ENCODE results near the gene HHIPL2.

Gene HHIPL2
- total RNA-seq, result 0.39 to 1.2 (median 0.54) reads per million in 3 experiments

- DNase-seq, result no peak
Measured at GRCh38 chr1:222547944-222548671, at the start of gene HHIPL2. HHIPL2 (minus strand) TSS chr1:222548104; CDS start chr1:222548044, 60 bp downstream.

- no peak for DNase-seq
Measured at GRCh38 chr1:222596696-222597095, 48.8 kb upstream of the HHIPL2 start.

- DNase-seq, result no peak
Measured at GRCh38 chr1:222594789-222595188, 46.9 kb upstream of the HHIPL2 start.

- DNase-seq, result no peak
Measured at GRCh38 chr1:222592171-222592570, 44.3 kb upstream of the HHIPL2 start.

GRCh38 chr1:222589462-222590302, 41.8 kb upstream of the HHIPL2 start, which contains the start of gene TAF1A:
TAF1A (minus strand) TSS chr1:222589933.
- peak; percentile 84 for DNase-seq

- no peak for DNase-seq
Measured at GRCh38 chr1:222588135-222588534, 40.2 kb upstream of the HHIPL2 start.

GRCh38 chr1:222586842-222587241, 38.9 kb upstream of the HHIPL2 start:
- no peak for DNase-seq

- no peak for DNase-seq
Measured at GRCh38 chr1:222583079-222583478, 35.2 kb upstream of the HHIPL2 start.

GRCh38 chr1:222582099-222582774, 34.3 kb upstream of the HHIPL2 start:
- DNase-seq, result no peak

GRCh38 chr1:222579316-222579715, 31.4 kb upstream of the HHIPL2 start:
- DNase-seq, result no peak

- no peak for DNase-seq
Measured at GRCh38 chr1:222570837-222571236, 22.9 kb upstream of the HHIPL2 start.

- DNase-seq, result no peak
Measured at GRCh38 chr1:222561656-222562055, 13.8 kb upstream of the HHIPL2 start.

GRCh38 chr1:222557574-222557973, 9.7 kb upstream of the HHIPL2 start:
- DNase-seq, result no peak

- no peak for DNase-seq
Measured at GRCh38 chr1:222557148-222557547, 9.2 kb upstream of the HHIPL2 start.

GRCh38 chr1:222555992-222556615, 8.2 kb upstream of the HHIPL2 start:
- DNase-seq, result no peak

GRCh38 chr1:222554177-222554576, 6.3 kb upstream of the HHIPL2 start:
- no peak for DNase-seq

GRCh38 chr1:222552882-222553281, 5.0 kb upstream of the HHIPL2 start:
- no peak for DNase-seq

- DNase-seq, result no peak
Measured at GRCh38 chr1:222547260-222547614, 667 bp downstream of the HHIPL2 start.

GRCh38 chr1:222546548-222547259, 1.2 kb downstream of the HHIPL2 start:
- no peak for DNase-seq

GRCh38 chr1:222546091-222546490, 1.8 kb downstream of the HHIPL2 start:
- DNase-seq, result no peak

- no peak for DNase-seq
Measured at GRCh38 chr1:222543817-222544216, 4.1 kb downstream of the HHIPL2 start.

- DNase-seq, result no peak
Measured at GRCh38 chr1:222540598-222540995, 7.3 kb downstream of the HHIPL2 start.

Measured in central memory CD4-positive, alpha-beta T cell (primary cell).